ENCODE data around the gene SNX10. TPM values are rescaled to one million over a fixed set of nuclear protein-coding genes. Genes with fewer than 3 reads are reported as not detected.

Gene SNX10
- total and polyA plus RNA-seq, 2 of the 4 experiments (the other 2 are of a cell fraction) = not detected

GRCh38 chr7:26267601-26268166, 24.0 kb upstream of the SNX10 start:
- H3K9me1 ChIP-seq (ENCODE audit: insufficient read depth, low read length) = no peaks in the 10 kb centered on the region
- no peak overlapping the region for H2BK120ac ChIP-seq (ENCODE audit: low read depth, low read length)
- no peak for ATAC-seq (ENCODE audit: low read depth)
- no peak overlapping the region for H3K23ac ChIP-seq (ENCODE audit: low read depth, low read length)
- no peaks in the 10 kb centered on the region for H3K27me3 ChIP-seq (ENCODE audit: control insufficient read depth, insufficient read depth, low read length)
- CTCF ChIA-PET = interaction anchor here (0.8 kb wide), 1 partner anchor 88 kb away, joined by 3 read pairs; no protein-coding TSS in a partner anchor
- no peak overlapping the region for H4K91ac ChIP-seq (ENCODE audit: insufficient read depth, low read depth, low read length)
- H3K27ac ChIP-seq (ENCODE audit: insufficient read depth, low read length) = no peak overlapping the region
- H3K4me2 ChIP-seq (ENCODE audit: low read depth, low read length) = no peak overlapping the region
- no peaks in the 10 kb centered on the region for H3K36me3 ChIP-seq (ENCODE audit: control insufficient read depth, insufficient read depth, low read length)
- H2AK9ac ChIP-seq (replicated peaks; ENCODE audit: low read depth, low read length, poor library complexity) = no peak overlapping the region
- no peak overlapping the region for H2BK5ac ChIP-seq (ENCODE audit: low read depth, low read length, poor library complexity, severe bottlenecking)
- no peaks in the 10 kb centered on the region for H3K4me1 ChIP-seq (ENCODE audit: control insufficient read depth, insufficient read depth, low read length)
- in situ Hi-C loops (cut with MboI; ENCODE audit: low sequenced_read_pairs) (no loop called here), dilution Hi-C loops (cut with HindIII; ENCODE audit: low sequenced_read_pairs, unreplicated experiment) (no loop called here), intact Hi-C loops (cut with micrococcal nuclease) (no loop called here)
- no peak overlapping the region for H2AFZ ChIP-seq (replicated peaks; ENCODE audit: low read length, poor library complexity)
- no TSS peak for BruUV-seq (replicated peaks)
- no peak overlapping the region for H2AK5ac ChIP-seq (ENCODE audit: low read depth, low read length)
- H4K5ac ChIP-seq (ENCODE audit: low read depth, low read length) = no peak overlapping the region
- no peak overlapping the region for H3K9ac ChIP-seq (ENCODE audit: low read depth, low read length)
- H3K56ac ChIP-seq (ENCODE audit: extremely low read depth, insufficient read depth, low read length) = no peak overlapping the region
- H3K4me3 ChIP-seq (ENCODE audit: insufficient read depth, low read depth, low read length) = no peak overlapping the region
- no CpG with 5 or more reads among the region's 9 CpGs for WGBS, 2 experiments (ENCODE audit: extremely low coverage in 2 of 2, insufficient read length in 1 of 2)
- no peak for DNase-seq
- H4K8ac ChIP-seq (ENCODE audit: low read depth in 2 of 2, low read length in 2 of 2) = no peak overlapping the region
- H4K20me1 ChIP-seq (ENCODE audit: insufficient read depth, low read length) = no peaks in the 10 kb centered on the region
- no peak overlapping the region for H3K4ac ChIP-seq (ENCODE audit: low read depth, low read length)
- no peak for TF ChIP-seq RCOR1 (IDR thresholded peaks at IDR 0.05; ENCODE audit: insufficient replicate concordance, low read length)
- no peak for TF ChIP-seq MAZ (IDR thresholded peaks at IDR 0.05; ENCODE audit: borderline replicate concordance, low read depth, low read length)
- no peak for TF ChIP-seq FOS (IDR thresholded peaks at IDR 0.05; ENCODE audit: low read depth, low read length)
- TF ChIP-seq BHLHE40 (IDR thresholded peaks at IDR 0.05; ENCODE audit: low read depth, low read length) = no peak
- TF ChIP-seq ELK1 (IDR thresholded peaks at IDR 0.05; ENCODE audit: borderline replicate concordance, low read depth, low read length) = no peak
- TF ChIP-seq POLR2A (IDR thresholded peaks at IDR 0.05; ENCODE audit: low read depth, low read length) = no peak
- H3K79me1 ChIP-seq (ENCODE audit: low read depth in 1 of 2, low read length in 2 of 2) = no peaks in the 10 kb centered on the region
- no peak overlapping the region for H2BK20ac ChIP-seq (ENCODE audit: low read depth, low read length)
- H3K9me3 ChIP-seq (ENCODE audit: control insufficient read depth, insufficient read depth, low read length) = no peaks in the 10 kb centered on the region; the same call in 1 of the 2 replicates
- POLR2A ChIA-PET (ENCODE audit: unreplicated experiment) = no interaction called here
- H3K14ac ChIP-seq (replicated peaks; ENCODE audit: low read depth, low read length) = no peak overlapping the region
- no peak overlapping the region for H2BK15ac ChIP-seq (ENCODE audit: low read depth, low read length)
- no peak overlapping the region for H3K18ac ChIP-seq (ENCODE audit: low read depth, low read length)

Measured in IMR-90 (cell line).